HepG2 (cell line): ENCODE results near the gene ZNF20. TPM values are rescaled to one million over a fixed set of nuclear protein-coding genes. Genes with fewer than 3 reads are reported as not detected.

ENCODE experiments used
- ATAC-seq: fragments of 200-7000 bp; cut with Tn5 transposase; 3 replicates; pipeline ENCODE4 v1.9.1; 2020; ENCODE audit warnings: mild to moderate bottlenecking, moderate library complexity
- Bru-seq: library from RNA; stranded (reverse); fragments of 400-500 nt; gene quantifications from one replicate; lab custom pipeline; 2021; lab: Mats Ljungman, UMichigan
- BruChase-seq, 2 experiments: library from RNA; stranded (reverse); fragments of 400-500 nt; gene quantifications; one replicate each; lab custom pipeline; 2021; lab: Mats Ljungman, UMichigan
- BruUV-seq: library from RNA; stranded (reverse); fragments of 400-500 nt; replicated peaks from 2 replicates; lab custom pipeline; 2021; lab: Mats Ljungman, UMichigan
- CTCF ChIA-PET: fragments of 300-600 bp; formaldehyde crosslinking; extraction: SDS; loops from one replicate; lab custom pipeline; 2021; ENCODE audit warnings: low total read pairs, inconsistent platforms, low intra/inter-chr PET ratio; lab: Yijun Ruan, JAX
- POLR2A ChIA-PET: fragments of 350-600 bp; sonication (Branson Sonifier 250); formaldehyde crosslinking; loops from one replicate; lab custom pipeline; 2020; ENCODE audit warnings: antibody characterized with exemption, inconsistent platforms; lab: Yijun Ruan, JAX
- DNase-seq: peaks from one replicate; pipeline ENCODE4 v3.0.0-alpha.2; 2015; ENCODE audit warnings: low spot score
- FAIRE-seq: peaks from 3 replicates; lab custom pipeline; 2011; peaks lifted over from hg19 to GRCh38; lab: Jason Lieb, UNC
- H2AFZ ChIP-seq: one replicate; pipeline ENCODE4 v1.6.1; 2011; ENCODE audit warnings: low read length, inconsistent platforms
- H3K27ac ChIP-seq: fragments of 300-600 bp; 3 replicates; pipeline ENCODE4 v1.8.0; 2011; ENCODE audit warnings: mixed run types, mild to moderate bottlenecking, mixed read lengths, low read length, inconsistent platforms; ENCODE audit not compliant: insufficient read depth; ENCODE audit errors: extremely low read length
- H3K27me3 ChIP-seq, 2 experiments: fragments of 200-600 bp in 1 of 2; 2 replicates in 1 of 2; 3 replicates in 1 of 2; pipeline versions ENCODE4 v1.6.0 to v1.8.0; 2011; ENCODE audit warnings: low read length in 2 of 2, mild to moderate bottlenecking in 2 of 2, moderate library complexity in 2 of 2, inconsistent platforms in 1 of 2; ENCODE audit not compliant: insufficient read depth in 2 of 2, control insufficient read depth in 1 of 2
- H3K36me3 ChIP-seq, 2 experiments: fragments of 200-600 bp in 1 of 2; replicated peaks in 1 of 2; 2 replicates in 1 of 2; 3 replicates in 1 of 2; pipeline versions ENCODE4 v1.5.1 to v1.8.0; 2011; ENCODE audit warnings: low read length in 2 of 2, inconsistent platforms in 1 of 2; ENCODE audit not compliant: insufficient read depth in 2 of 2, control insufficient read depth in 1 of 2
- H3K4me1 ChIP-seq: 2 replicates; pipeline ENCODE4 v1.5.1; 2012; ENCODE audit warnings: low read length, inconsistent platforms; ENCODE audit not compliant: insufficient read depth
- H3K4me2 ChIP-seq: 2 replicates; pipeline ENCODE4 v1.6.0; 2011; ENCODE audit warnings: low read depth, low read length, inconsistent platforms
- H3K4me3 ChIP-seq, 3 experiments: fragments of 200-600 bp in 1 of 3; sonication (generic), shearing (Covaris generic) in 1 of 3; replicated peaks in 1 of 3; 2 replicates each; pipeline ENCODE4 v1.5.1; 2011 to 2016; ENCODE audit warnings: low read length in 3 of 3, inconsistent platforms in 2 of 3, low read depth in 2 of 3, mild to moderate bottlenecking in 2 of 3, control low read depth in 1 of 3, mixed read lengths in 1 of 3; ENCODE audit not compliant: insufficient read depth in 1 of 3
- H3K79me2 ChIP-seq: one replicate; pipeline ENCODE4 v1.6.1; 2011; ENCODE audit warnings: low read length, inconsistent platforms; ENCODE audit not compliant: insufficient read depth
- H3K9ac ChIP-seq: 2 replicates; pipeline ENCODE4 v1.6.0; 2011; ENCODE audit warnings: mild to moderate bottlenecking, low read depth, low read length, inconsistent platforms; ENCODE audit not compliant: insufficient read depth
- H3K9me3 ChIP-seq: 2 replicates; pipeline ENCODE4 v1.5.1; 2012; ENCODE audit warnings: mild to moderate bottlenecking, low read length
- H4K20me1 ChIP-seq: 2 replicates; pipeline ENCODE4 v1.6.0; 2011; ENCODE audit warnings: inconsistent platforms, mild to moderate bottlenecking, low read length, moderate library complexity; ENCODE audit not compliant: insufficient read depth
- KDM6A ChIP-seq: IDR thresholded peaks from 2 replicates; pipeline ENCODE4 v1.6.1; 2016; ENCODE audit warnings: low read depth
- MAFG ChIP-seq: sonication (generic); formaldehyde crosslinking; IDR thresholded peaks from 2 replicates; pipeline ENCODE4 v1.5.1; 2020; ENCODE audit warnings: mild to moderate bottlenecking, missing genetic modification reagents
- NFKB2 ChIP-seq: sonication (generic); formaldehyde crosslinking; IDR thresholded peaks from 2 replicates; pipeline ENCODE4 v1.4.0; 2020; ENCODE audit warnings: missing genetic modification reagents, borderline replicate concordance
- NR2F2 ChIP-seq: IDR thresholded peaks from 2 replicates; pipeline ENCODE4 v1.6.1; 2012; ENCODE audit warnings: low read depth, inconsistent platforms, borderline replicate concordance
- PHF5A ChIP-seq: IDR thresholded peaks from one replicate; pipeline ENCODE4 v1.6.1; 2018; ENCODE audit warnings: low read depth, missing genetic modification reagents; ENCODE audit not compliant: unreplicated experiment
- RBFOX2 ChIP-seq: fragments of 200-400 bp; formaldehyde crosslinking; IDR thresholded peaks from 2 replicates; pipeline ENCODE4 v1.6.1; 2017; ENCODE audit warnings: low read depth, mild to moderate bottlenecking, low read length
- SRY ChIP-seq: sonication (generic); formaldehyde crosslinking; IDR thresholded peaks from 2 replicates; pipeline ENCODE4 v1.8.0; 2022; ENCODE audit warnings: mild to moderate bottlenecking, missing genetic modification reagents
- STAG1 ChIP-seq: sonication (generic); formaldehyde crosslinking; IDR thresholded peaks from 2 replicates; pipeline ENCODE4 v1.4.0; 2020; ENCODE audit warnings: missing genetic modification reagents
- TBP ChIP-seq: sonication (generic); formaldehyde crosslinking; IDR thresholded peaks from 2 replicates; pipeline ENCODE4 v1.5.0; 2020; ENCODE audit warnings: missing genetic modification reagents
- YEATS2 ChIP-seq: sonication (generic); formaldehyde crosslinking; IDR thresholded peaks from 2 replicates; pipeline ENCODE4 v1.4.0; 2020; ENCODE audit warnings: missing genetic modification reagents, borderline replicate concordance
- YY1 ChIP-seq: IDR thresholded peaks from 2 replicates; pipeline ENCODE4 v1.6.1; 2011; ENCODE audit warnings: low read length, low read depth, moderate library complexity, mild to moderate bottlenecking; ENCODE audit not compliant: insufficient read depth, insufficient replicate concordance
- ZBTB38 ChIP-seq: sonication (generic); formaldehyde crosslinking; IDR thresholded peaks from 2 replicates; pipeline ENCODE4 v1.5.1; 2020; ENCODE audit warnings: mild to moderate bottlenecking, missing genetic modification reagents
- ZBTB42 ChIP-seq: sonication (generic); formaldehyde crosslinking; IDR thresholded peaks from 2 replicates; pipeline ENCODE4 v1.5.0; 2020; ENCODE audit warnings: mild to moderate bottlenecking, missing genetic modification reagents
- ZNF431 ChIP-seq: sonication (generic); formaldehyde crosslinking; IDR thresholded peaks from 2 replicates; pipeline ENCODE4 v1.9.0; 2022; ENCODE audit warnings: missing genetic modification reagents, low read depth, mild to moderate bottlenecking, borderline replicate concordance
- ZNF570 ChIP-seq: sonication (generic); formaldehyde crosslinking; IDR thresholded peaks from 2 replicates; pipeline ENCODE4 v1.4.0; 2020; ENCODE audit warnings: mild to moderate bottlenecking, missing genetic modification reagents, borderline replicate concordance
- ZNF746 ChIP-seq: sonication (generic); formaldehyde crosslinking; IDR thresholded peaks from 2 replicates; pipeline ENCODE4 v1.8.0; 2022; ENCODE audit warnings: mild to moderate bottlenecking, missing genetic modification reagents
- WGBS: methylation state at CpG from one replicate; pipeline ENCODE4 v1.1.6; 2017; ENCODE audit warnings: low lambda C conversion rate; 5-methylcytosine and 5-hydroxymethylcytosine counted together
- in situ Hi-C: cut with HindIII; loops from 2 replicates; pipeline ENCODE4 v1.10.0; 2017; ENCODE audit warnings: low pct_unique_long_range_greater_than_20kb; ENCODE audit not compliant: extremely low pct_ligation_motif_present
- intact Hi-C: fragments of 100-400 bp; cut with micrococcal nuclease; formaldehyde crosslinking; loops from one replicate; pipeline ENCODE4 v1.10.0; 2022; ENCODE audit not compliant: unreplicated experiment
- long read RNA-seq, 2 experiments: library from RNA in 1 of 2; library from polyadenylated mRNA in 1 of 2; stranded (forward) in 1 of 2; unstranded in 1 of 2; transcript quantifications; one replicate each; pipeline ENCODE4 v2.0.0, GENCODE V29; 2019 to 2022
- polyA minus RNA-seq, 3 experiments: library from RNA; depleted of rRNA, polyadenylated mRNA; stranded (reverse); fragments of >200 nt; gene quantifications; 2 replicates each; pipeline ENCODE4 v1.2.3, GENCODE V29; 2011; ENCODE audit warnings: low replicate concordance in 1 of 3
- polyA plus RNA-seq, 8 experiments: library from polyadenylated mRNA; depleted of rRNA in 3 of 8; stranded (reverse) in 7 of 8; unstranded in 1 of 8; fragments of >200 nt; fragmentation: Illumina TruSeq in 4 of 8; extraction: Trizol in 4 of 8; gene quantifications; 2 replicates each; pipeline versions ENCODE4 v1.2.1 to v1.2.3, GENCODE V29; 2011 to 2016; ENCODE audit warnings: low read depth in 4 of 8, missing spikeins in 1 of 8, mixed read lengths in 1 of 8; ENCODE audit not compliant: insufficient read depth in 1 of 8
- total RNA-seq, 5 experiments: library from RNA; depleted of rRNA; stranded (reverse); fragments of >200 nt; fragmentation: Illumina TruSeq; extraction: Trizol; gene quantifications; 2 replicates each; pipeline ENCODE4 v1.2.3, GENCODE V29; 2016; ENCODE audit warnings: low read depth in 1 of 5
- TF ChIP-seq, protein P1 (sequence below): sonication (generic); formaldehyde crosslinking; IDR thresholded peaks from 2 replicates; pipeline ENCODE4 v1.5.0; 2020; ENCODE audit warnings: mild to moderate bottlenecking, missing genetic modification reagents

Gene ZNF20
- total RNA-seq (2016; rRNA removed; fragmentation: Illumina TruSeq; extraction: Trizol) (8.0 and 9.7 TPM in 2 replicates), polyA plus RNA-seq (2011; rRNA removed) (1.6 and 2.1 TPM in 2 replicates), polyA minus RNA-seq (2011; rRNA and poly(A)+ RNA removed; ENCODE audit: low replicate concordance) (0.44 and 2.9 TPM in 2 replicates), Bru-seq, nascent RNA (percentile 30 among the genes with signal in this experiment), BruChase-seq, experiment 1, labeled RNA remaining after a 6-hour chase (percentile 30 among the genes with signal in this experiment), BruChase-seq, experiment 2, labeled RNA remaining after a 2-hour chase (percentile 26 among the genes with signal in this experiment)
- total RNA-seq (2016; cell fraction: cytosol; rRNA removed; fragmentation: Illumina TruSeq; extraction: Trizol; ENCODE audit: low read depth): 2.7 and 3.1 TPM in 2 replicates
- total RNA-seq (2016; cell fraction: insoluble cytoplasmic fraction; rRNA removed; fragmentation: Illumina TruSeq; extraction: Trizol): 5.1 and 6.9 TPM in 2 replicates
- total RNA-seq (2016; cell fraction: membrane; rRNA removed; fragmentation: Illumina TruSeq; extraction: Trizol): 3.9 and 4.1 TPM in 2 replicates
- 8.4 and 11.2 TPM in 2 replicates for total RNA-seq (2016; cell fraction: nucleus; rRNA removed; fragmentation: Illumina TruSeq; extraction: Trizol)
- polyA plus RNA-seq (2011; cell fraction: cytosol; rRNA removed): 0.81 and 1.1 TPM in 2 replicates
- polyA plus RNA-seq (2011; cell fraction: nucleus; rRNA removed): 1.2 and 2.1 TPM in 2 replicates
- 0.87 and 2.7 TPM in 2 replicates for polyA plus RNA-seq (2012)
- polyA plus RNA-seq (2016; cell fraction: cytosol; fragmentation: Illumina TruSeq; extraction: Trizol; ENCODE audit: low read depth): 1.1 and 1.2 TPM in 2 replicates
- polyA plus RNA-seq (2016; cell fraction: insoluble cytoplasmic fraction; fragmentation: Illumina TruSeq; extraction: Trizol; ENCODE audit: low read depth): 3.1 and 3.2 TPM in 2 replicates
- 0.98 and 1.8 TPM in 2 replicates for polyA plus RNA-seq (2016; cell fraction: membrane; fragmentation: Illumina TruSeq; extraction: Trizol; ENCODE audit: low read depth)
- polyA plus RNA-seq (2016; cell fraction: nucleus; fragmentation: Illumina TruSeq; extraction: Trizol; ENCODE audit: insufficient read depth, low read depth): 1.9 and 6.8 TPM in 2 replicates
- polyA minus RNA-seq (2011; cell fraction: cytosol; rRNA and poly(A)+ RNA removed): 3.0 and 3.2 TPM in 2 replicates
- 5.0 and 6.2 TPM in 2 replicates for polyA minus RNA-seq (2011; cell fraction: nucleus; rRNA and poly(A)+ RNA removed)
- long read RNA-seq, experiment 1, partial matches to known transcripts: 0 of 3 reads
- long read RNA-seq, experiment 1, other reads (novel, unspliced or antisense): 1 of 3 reads
- long read RNA-seq, experiment 2, partial matches to known transcripts: 0 of 3 reads
- long read RNA-seq, experiment 2, other reads (novel, unspliced or antisense): 2 of 3 reads

DNA sequence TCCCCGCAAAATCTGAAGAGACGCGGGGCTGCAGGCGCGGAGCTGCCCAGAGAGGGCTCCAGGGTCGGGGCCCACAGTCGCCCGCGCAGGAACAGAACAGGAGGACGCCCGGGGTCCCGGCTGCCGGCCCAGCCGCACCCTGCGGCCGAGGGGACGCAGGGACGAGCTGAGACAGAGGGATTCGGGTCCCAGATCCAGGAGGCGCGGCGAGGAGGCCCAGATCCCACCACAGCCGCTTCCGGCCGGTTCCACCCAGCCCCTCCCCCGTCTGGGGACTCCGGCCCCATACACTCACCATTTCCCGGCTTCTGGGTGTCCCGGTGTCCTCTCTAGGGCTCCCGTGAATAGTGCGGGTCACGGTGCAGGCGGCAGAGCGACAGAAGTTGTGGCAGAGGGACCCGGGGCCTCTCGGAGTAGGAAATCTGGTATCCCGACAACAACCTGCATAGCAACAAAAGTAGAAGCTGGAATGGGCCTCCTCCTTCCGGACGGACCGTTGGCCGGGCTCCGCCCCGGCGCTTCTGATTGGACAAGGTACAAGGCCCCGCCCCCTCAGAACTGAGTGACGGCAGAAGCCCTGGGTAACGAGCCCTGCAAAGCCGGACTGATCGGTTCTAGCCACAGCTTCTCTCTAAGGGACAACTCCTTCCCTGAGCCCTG lies at the start of gene ZNF20:
TSS of gene ZNF20 (minus strand) at position 466 of the 660 bp plus-strand sequence. CDS start at position 298, 168 bp downstream.
- H2AFZ ChIP-seq: no peak within 1 kb of the TSS
- H3K79me2 ChIP-seq: peaks cover 17% of the 10 kb centered on the region
- peak within 1 kb of the TSS; percentile 86 for H3K27ac ChIP-seq
- intact Hi-C loops: loop anchor here (2.0 to 5.0 kb wide), 3 partner anchors 175 to 343 kb away; partner anchors contain the start of genes ZNF491 and ZNF763
- H3K9ac ChIP-seq: peak within 1 kb of the TSS; percentile 84
- in situ Hi-C loops: loop anchor here (5.0 kb wide), 3 partner anchors 48 to 258 kb away; no protein-coding TSS in a partner anchor
- no TSS peak for BruUV-seq
- peak; percentile 65 for FAIRE-seq
- POLR2A ChIA-PET: interaction anchor here (0.8 to 2.7 kb wide), 16 partner anchors 13 to 471 kb away, joined by 3 to 24 read pairs (median 6); partner anchors contain the start of genes ZNF136, ZNF490, ZNF563 and ZNF625
- H3K4me3 ChIP-seq: peak within 1 kb of the TSS; percentile 85 to 96 (median 93)
- ATAC-seq: peak; percentile 96
- peak; percentile 90 for DNase-seq
- H3K4me2 ChIP-seq: peak within 1 kb of the TSS; percentile 98
- 1% methylated on average over 11 of the region's 49 CpGs for WGBS
- H3K9me3 ChIP-seq: no peaks in the 10 kb centered on the region
- no peaks in the 10 kb centered on the region; a peak in 1 of 5 replicates for H3K27me3 ChIP-seq
- CTCF ChIA-PET: interaction anchor here (1.1 to 3.0 kb wide), 5 partner anchors 49 to 259 kb away, joined by 3 to 58 read pairs (median 13); no protein-coding TSS in a partner anchor
- peaks cover 4 to 10% of the 10 kb centered on the region in 2 experiments; a peak in 3 of 5 replicates for H3K36me3 ChIP-seq
- H4K20me1 ChIP-seq: no peaks in the 10 kb centered on the region
- peaks cover 23% of the 10 kb centered on the region for H3K4me1 ChIP-seq
- TF ChIP-seq NR2F2 (no peak), KDM6A (no peak), ZNF746 (CRISPR knock-in tag) (0 out of 2 replicates have a peak, but pooled peaks have one; percentile 15), PHF5A (CRISPR knock-in tag) (no peak), NFKB2 (CRISPR knock-in tag) (0 out of 2 replicates have a peak, but pooled peaks have one; percentile 43), SRY (CRISPR knock-in tag) (peak; percentile 52; the same call in 1 of the 2 replicates), TBP (CRISPR knock-in tag) (no peak), YY1 (peak; percentile 32), RBFOX2 (peak; percentile 57), STAG1 (CRISPR knock-in tag) (no peak), ZNF570 (CRISPR knock-in tag) (no peak), ZBTB42 (CRISPR knock-in tag) (0 out of 2 replicates have a peak, but pooled peaks have one; percentile 60), YEATS2 (CRISPR knock-in tag) (0 out of 2 replicates have a peak, but pooled peaks have one; percentile 26), MAFG (no peak), ZBTB38 (no peak), ZNF431 (CRISPR knock-in tag) (no peak)
- TF ChIP-seq, protein P1, sequence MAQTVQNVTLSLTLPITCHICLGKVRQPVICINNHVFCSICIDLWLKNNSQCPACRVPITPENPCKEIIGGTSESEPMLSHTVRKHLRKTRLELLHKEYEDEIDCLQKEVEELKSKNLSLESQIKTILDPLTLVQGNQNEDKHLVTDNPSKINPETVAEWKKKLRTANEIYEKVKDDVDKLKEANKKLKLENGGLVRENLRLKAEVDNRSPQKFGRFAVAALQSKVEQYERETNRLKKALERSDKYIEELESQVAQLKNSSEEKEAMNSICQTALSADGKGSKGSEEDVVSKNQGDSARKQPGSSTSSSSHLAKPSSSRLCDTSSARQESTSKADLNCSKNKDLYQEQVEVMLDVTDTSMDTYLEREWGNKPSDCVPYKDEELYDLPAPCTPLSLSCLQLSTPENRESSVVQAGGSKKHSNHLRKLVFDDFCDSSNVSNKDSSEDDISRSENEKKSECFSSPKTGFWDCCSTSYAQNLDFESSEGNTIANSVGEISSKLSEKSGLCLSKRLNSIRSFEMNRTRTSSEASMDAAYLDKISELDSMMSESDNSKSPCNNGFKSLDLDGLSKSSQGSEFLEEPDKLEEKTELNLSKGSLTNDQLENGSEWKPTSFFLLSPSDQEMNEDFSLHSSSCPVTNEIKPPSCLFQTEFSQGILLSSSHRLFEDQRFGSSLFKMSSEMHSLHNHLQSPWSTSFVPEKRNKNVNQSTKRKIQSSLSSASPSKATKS (CRISPR knock-in tag): no peak
